Gastroesophageal sphincter (tissue), 3 donors: ENCODE results near the gene MX2.

Experiments
- POLR2A ChIP-seq, 2 donors: fragments of 450-650 bp; IDR thresholded peaks; one replicate each; pipeline ENCODE4 v1.6.1; 2017; ENCODE audit warnings: antibody characterized with exemption in 2 of 2, mild to moderate bottlenecking in 2 of 2, moderate library complexity in 1 of 2
- TF ChIP-seq, protein P1 (sequence below), 4 experiments: fragments of 200-600 bp in 2 of 4; fragments of 450-650 bp in 2 of 4; sonication (generic) in 1 of 4; IDR thresholded peaks; one replicate each; pipeline ENCODE4 v1.5.1; 2017 to 2019; ENCODE audit warnings: antibody characterized with exemption in 4 of 4, mild to moderate bottlenecking in 2 of 4, moderate library complexity in 2 of 4

DNA sequence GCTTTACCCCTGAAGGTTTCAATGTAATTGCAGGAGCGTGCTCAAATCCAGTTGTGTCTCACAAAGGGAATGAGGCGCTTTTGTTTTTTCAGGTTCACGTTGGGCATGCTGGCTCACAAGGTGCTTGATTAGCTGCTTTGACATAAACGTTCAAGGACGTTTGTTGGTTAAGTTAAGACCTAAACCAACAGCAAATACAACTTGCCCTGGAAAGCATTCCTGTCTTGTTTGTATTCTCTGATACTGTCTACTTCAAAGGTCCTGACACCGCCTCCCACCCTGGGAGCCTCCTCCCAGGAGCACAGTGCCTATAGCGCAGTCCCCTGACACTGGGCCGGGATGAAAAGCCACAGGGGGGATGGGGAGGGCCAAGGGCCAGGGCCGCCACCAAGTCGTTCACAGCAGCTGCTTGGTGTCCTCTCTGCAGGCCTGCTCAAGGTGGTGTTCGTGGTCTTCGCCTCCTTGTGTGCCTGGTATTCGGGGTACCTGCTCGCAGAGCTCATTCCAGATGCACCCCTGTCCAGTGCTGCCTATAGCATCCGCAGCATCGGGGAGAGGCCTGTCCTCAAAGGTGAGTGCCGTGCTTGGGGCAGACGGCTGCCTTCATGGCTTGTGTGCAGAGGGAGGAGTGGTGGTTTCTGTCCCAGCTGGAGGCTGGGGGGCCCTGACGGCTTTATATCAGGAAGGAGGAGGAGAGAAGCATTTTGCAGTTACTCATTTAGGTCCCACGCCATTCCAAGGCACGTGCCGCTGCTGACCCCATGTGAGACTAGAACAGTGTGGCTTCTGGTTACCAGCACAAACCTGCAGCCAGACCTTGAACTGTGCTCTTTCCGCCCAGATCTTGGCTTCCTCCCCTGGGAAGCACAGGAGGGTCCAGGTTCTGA is 39.1 kb upstream of the MX2 start:
- no peak for TF ChIP-seq POLR2A (IDR thresholded peaks at IDR 0.05)
- TF ChIP-seq, protein P1, sequence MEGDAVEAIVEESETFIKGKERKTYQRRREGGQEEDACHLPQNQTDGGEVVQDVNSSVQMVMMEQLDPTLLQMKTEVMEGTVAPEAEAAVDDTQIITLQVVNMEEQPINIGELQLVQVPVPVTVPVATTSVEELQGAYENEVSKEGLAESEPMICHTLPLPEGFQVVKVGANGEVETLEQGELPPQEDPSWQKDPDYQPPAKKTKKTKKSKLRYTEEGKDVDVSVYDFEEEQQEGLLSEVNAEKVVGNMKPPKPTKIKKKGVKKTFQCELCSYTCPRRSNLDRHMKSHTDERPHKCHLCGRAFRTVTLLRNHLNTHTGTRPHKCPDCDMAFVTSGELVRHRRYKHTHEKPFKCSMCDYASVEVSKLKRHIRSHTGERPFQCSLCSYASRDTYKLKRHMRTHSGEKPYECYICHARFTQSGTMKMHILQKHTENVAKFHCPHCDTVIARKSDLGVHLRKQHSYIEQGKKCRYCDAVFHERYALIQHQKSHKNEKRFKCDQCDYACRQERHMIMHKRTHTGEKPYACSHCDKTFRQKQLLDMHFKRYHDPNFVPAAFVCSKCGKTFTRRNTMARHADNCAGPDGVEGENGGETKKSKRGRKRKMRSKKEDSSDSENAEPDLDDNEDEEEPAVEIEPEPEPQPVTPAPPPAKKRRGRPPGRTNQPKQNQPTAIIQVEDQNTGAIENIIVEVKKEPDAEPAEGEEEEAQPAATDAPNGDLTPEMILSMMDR (IDR thresholded peaks at IDR 0.05) = no peak
